CD4-positive, alpha-beta T cell treated with Interleukin-4 for 1 hour (primary cell): Measurements from ENCODE around the gene MTFR2.

Experiments used
- DNase-seq, 2 donors: peaks; one replicate each; pipeline ENCODE4 v3.0.0-alpha.2; 2020 to 2022

The MTFR2 gene

GRCh38 chr6:136249811-136250685, at the start of gene MTFR2:
Gene MTFR2 (minus strand): TSS chr6:136250311. CDS start chr6:136249099, 1,212 bp downstream.
- DNase-seq, result peak; percentile 97 to 98

DNA sequence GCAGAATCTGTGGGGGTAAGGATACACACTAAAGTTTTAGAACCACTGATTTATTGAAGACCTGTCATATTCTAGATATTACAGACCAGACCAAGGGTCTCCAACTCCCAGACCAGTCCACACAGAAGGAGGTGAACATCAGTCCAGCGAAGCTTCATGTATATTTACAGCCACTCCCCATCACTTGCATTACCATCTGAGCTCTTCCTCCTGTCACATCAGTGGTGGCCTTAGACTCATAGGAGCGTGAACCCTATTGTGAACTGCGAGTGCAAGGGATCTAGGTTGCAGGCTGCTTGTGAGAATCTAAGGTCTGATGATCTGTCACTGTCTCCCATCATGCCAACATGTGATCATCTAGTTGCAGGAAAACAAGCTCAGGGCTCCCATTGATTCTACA, 44.5 kb upstream of the MTFR2 start:
- DNase-seq, result no peak

GRCh38 chr6:136290410-136291010, 40.4 kb upstream of the MTFR2 start:
- peak; percentile 92 for DNase-seq

DNA sequence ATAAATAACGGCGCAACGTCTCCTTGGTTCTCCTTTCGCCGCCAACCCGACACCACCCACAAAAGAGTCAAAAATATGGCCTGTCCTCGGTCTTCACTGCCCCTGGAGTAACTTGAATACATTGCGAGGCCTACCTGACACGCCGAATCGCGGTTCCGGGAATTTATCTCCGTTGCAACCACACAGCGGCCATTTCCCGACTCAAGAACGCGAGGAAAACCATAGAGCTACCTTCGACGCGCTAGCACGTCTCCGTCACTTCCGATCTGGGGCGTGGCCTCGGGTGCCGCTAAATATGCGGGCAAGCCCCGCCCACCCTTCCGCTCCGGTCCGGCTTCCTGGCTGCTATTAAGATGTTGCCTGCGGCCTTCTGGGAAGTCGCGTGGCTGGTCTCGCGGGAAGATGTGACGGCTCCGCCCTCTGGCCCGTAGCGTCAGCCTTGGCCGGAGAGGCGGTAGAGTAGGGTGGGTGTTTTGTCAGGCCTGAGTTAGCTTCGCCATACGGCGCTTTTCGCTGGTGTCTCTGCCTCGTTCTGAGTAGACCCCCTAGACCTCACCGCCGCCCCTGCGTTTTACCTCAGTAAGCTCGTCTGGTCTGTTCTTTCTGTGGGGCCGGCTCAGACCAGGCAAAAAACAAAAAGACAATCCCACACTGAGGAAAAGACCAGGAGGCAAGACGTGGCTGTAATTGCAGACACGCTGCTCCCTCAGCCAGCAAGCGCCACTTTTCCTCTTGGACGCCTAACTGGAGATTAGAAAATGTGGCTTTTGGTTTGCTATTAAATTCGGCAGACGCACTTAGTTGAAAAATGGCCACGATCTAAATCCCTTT, 39.7 kb upstream of the MTFR2 start, which contains the start of gene BCLAF1:
BCLAF1 (minus strand) TSS at position 268 of the 831 bp plus-strand sequence. CDS start 9,980 bp downstream, outside the sequence.
- peak; percentile 100 for DNase-seq

DNA sequence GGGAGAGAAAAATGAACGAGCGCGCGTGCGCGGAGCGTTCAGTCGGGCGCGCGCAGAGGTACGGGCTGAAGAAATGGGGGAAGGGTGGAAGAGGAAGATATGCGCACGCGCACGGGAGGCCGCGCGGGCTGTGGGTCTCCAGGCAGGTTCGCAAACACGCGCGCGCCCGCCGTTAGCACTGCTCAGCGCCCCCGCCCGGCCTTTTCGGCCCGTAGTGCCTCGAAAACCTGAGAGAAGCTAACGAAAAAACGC, 39.1 kb upstream of the MTFR2 start:
- DNase-seq, result peak; percentile 94 to 95

GRCh38 chr6:136288566-136289326, 38.6 kb upstream of the MTFR2 start:
- peak; percentile 98 to 99 for DNase-seq

DNA sequence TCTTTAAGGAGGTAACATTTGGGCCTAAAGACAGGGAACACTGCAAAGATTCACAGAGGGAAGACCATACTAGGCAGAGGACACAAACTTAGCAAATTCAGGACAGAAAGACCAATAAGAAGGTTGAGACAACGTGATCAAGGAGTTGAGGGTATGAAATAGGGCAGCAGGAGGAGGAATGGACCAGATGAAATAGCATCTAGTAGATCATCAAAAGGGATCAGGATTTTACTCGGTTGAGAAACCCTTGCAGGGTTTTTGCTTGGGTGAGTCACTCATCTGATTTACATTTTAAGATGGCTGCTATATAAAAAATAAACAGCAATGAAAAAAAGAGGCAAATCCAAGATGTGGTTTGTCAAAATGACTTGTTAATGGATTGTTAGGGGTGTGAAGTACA, 34.8 kb upstream of the MTFR2 start:
- peak in 1 of 2 donors; percentile 41 for DNase-seq

- no peak for DNase-seq
These were observed 32.8 kb upstream of the MTFR2 start for GRCh38 chr6:136282906-136283305.

DNA sequence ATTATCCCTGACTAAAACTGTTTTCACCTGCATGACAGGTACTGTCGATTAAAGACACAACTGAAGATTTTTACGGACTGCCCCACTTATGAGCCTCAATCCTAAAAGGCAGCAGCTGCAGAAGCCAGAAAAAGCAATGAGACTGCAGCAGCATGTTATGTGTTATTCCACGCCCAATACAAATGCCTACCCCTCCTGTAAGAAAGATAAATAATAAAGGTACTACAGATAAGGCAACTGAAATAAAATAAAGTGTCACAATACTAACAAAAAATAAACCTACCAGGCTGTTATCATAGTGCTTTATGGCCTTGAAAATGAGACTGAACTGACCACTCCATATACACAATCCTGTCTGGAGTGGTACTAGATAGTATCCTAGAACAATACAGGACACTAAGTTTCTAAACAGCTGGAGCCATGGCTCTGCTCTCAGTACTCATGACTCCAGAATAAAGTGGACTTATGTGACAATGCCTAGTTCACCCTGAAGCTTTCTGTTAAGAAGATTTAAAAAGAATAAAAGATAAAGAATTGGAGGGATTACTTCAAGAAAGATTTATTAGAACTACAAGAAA, 30.0 kb upstream of the MTFR2 start:
- DNase-seq, result no peak

DNA sequence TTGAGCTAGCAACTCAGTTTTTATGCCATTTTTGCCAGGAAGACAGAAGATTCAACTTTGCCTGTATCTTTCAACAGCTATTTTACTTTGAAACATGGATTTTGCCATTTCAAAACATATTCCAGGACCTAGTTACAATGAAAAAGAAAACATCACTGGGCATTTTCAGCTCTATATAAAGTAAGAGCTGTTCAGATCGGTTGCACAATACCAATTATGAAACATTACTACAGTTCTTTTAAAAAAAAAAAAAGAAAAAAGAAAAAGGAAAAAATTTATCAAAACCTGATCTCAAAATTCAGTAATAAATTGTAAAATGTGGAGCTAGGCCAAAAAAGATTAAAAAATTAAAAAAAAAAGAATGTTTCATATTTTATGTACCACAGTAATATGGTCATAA, 24.0 kb upstream of the MTFR2 start:
- no peak for DNase-seq

DNA sequence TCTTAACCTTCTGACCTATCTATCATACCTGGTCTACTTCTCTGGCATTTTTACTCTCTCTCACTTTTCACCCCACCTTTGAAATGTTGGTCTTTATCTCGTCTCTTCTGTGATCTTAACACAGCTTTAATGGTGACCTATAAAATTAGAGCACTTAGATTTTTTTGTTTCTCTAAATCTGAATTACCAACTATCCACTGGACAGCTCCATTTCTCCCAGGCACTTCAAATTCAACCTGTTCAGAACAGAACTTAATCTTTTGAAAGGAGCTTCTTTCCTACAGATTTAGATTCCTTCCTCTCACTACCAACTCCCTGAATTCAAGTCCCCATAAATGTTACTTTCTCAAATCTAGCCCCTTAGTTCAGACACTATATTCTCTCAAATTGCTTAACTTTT, 15.0 kb upstream of the MTFR2 start:
- no peak for DNase-seq

DNA sequence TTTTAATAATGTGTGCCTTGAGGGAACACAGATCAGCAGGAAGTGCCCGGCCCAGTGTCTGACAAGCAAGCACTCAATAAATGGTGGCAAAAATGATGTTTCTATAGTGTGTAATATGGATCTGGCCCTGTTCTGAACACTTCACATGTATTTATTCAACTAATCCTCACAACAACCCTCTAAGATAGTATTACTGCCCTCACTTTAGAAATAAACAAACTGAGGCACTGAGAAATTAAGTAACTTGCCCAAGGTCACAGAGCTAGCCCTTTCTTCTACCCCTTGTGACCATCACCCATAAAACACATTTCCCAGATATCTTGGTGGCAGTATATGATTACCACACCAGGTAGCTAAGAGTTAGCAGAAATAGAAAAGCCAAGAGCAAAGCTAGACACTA, 12.8 kb upstream of the MTFR2 start:
- no peak for DNase-seq

DNA sequence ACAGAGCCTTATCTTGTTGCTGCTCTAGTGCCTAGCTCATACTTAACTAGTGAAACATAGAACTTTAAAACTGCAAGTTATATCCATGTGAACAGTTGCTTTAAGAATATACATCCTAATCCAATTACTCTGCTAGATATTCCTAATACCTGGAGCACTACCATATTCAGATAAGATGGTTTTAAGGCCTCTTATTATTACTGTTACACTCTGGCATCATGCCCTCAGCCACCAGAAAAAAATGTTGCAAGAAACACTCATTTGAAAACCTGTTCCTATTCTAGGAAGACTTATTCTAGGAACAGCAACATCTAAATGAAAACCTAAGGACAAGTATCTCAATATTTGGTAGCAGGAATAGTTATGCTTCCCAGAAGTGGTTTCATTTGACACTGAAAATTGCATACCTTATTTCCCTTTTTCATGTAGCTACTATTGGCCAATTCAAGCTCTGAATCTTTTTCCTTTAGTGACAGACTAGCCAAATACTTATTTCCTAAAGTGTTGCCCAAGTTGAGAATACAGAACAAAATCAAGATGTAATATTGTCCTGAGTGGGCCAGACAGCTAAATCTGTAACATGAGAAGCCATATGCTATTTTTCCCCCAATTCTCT, 4.8 kb upstream of the MTFR2 start:
- DNase-seq, result no peak

GRCh38 chr6:136253734-136254133, 3.6 kb upstream of the MTFR2 start:
- no peak for DNase-seq

- no peak for DNase-seq
These were observed 2.3 kb upstream of the MTFR2 start for GRCh38 chr6:136252441-136252840.

GRCh38 chr6:136251394-136251793, 1.3 kb upstream of the MTFR2 start:
- no peak for DNase-seq

- no peak for DNase-seq
These were observed 536 bp upstream of the MTFR2 start for GRCh38 chr6:136250686-136251008.

DNA sequence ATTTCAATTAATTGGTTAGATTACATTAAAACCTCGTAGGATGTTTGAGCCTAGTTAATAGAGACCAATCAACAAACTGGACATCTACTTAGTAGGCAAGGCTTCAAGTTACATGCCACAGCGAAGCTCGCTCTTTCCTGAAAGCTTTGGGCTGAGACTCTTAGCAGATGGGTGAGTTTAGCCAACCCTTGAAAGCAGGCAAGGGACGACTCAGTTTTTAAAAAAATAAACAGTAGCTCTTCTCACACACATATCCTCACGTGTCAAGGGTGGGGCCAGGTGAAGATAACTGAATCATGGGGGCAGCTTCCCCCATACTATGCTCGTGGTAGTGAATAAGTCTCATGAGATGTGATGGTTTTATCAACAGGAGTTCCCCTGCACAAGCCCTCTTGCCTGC, 775 bp downstream of the MTFR2 start:
- DNase-seq, result no peak

DNA sequence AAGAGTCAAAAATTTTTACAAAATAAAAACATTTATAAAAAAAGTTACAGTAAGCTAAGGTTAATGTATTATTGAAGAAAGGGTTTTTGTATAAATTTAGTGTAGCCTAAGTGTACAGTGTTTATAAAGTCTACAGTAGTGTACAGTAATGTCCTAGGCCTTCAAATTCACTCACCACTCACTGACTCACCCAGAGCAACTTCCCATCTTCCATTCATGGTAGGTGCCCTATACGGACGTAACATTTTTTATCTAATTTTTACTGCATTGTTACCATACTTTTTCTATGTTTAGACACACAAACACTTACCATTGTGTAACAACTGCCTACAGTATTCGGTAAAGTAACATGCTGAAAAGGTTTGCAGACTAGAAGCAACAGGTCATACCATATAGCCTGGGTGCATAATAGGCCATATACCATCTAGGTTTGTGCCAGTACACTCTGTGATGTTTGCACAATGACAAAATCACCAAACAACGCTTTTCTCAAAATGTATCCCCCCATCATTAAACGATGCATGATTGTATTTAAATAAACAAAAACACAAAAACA, 6.0 kb downstream of the MTFR2 start:
- no peak for DNase-seq

DNA sequence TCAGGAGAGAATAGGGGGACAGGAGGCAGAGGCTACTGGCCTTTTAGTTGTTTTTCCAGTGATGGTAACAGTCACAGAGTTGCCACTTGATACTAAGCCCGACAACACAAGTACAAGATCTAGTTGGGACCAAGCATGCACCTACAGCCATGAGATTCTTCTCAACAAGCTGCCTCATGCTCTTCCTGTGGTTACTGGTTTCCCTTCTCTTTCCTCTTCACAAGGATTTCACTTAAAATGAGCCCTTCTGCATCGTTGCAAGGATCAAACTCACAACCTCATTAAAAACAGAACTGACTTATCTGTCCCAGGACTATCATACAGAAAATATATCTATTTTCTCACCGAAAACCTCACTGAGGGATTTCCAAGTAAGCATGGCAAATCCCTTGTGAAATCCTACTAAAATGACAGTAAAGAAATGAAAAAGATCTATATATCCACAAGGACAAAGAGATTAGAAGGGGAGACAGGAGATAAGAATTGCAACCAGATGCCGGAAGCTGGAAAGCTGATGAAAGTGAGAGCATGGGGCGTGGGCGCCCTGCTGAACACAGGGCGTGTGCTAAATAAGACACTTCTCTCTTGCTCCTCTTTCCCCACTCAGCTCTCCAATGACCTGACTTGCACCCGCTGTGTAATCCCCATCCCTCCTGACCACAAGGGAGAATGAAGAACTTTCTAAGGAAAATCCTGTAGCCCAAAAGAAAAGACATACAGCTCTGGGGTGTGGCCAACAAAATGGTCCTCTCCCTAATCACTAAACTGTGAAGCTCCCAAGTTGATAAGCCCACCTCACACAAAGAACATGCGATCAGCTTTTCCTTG, 13.4 kb downstream of the MTFR2 start:
- DNase-seq, result no peak

DNA sequence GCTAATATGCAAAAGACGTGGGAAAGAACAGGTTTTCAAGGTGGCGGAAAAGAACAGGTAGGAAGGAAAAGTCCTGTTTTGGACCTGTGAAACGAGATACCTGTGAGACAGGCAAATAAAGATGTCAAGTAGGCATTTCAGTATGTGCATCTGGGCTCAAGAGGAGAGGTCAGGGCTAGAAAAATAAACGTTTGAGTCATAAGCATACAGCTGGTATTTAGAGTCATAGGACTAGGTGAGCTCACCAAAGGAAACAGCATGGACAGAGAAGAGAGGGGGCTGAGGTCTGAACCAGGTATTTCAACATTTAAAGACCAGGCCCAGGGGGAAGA, 14.9 kb downstream of the MTFR2 start:
- DNase-seq, result no peak
